Sigmoid colon (tissue), 4 donors: ENCODE results near the gene COX11.

Source experiments
- CTCF ChIP-seq, 4 experiments: fragments of 450-650 bp in 3 of 4; fragments of 200-600 bp in 1 of 4; IDR thresholded peaks; one replicate each; pipeline ENCODE4 v1.5.1; 2016 to 2019; ENCODE audit warnings: antibody characterized with exemption in 4 of 4, mild to moderate bottlenecking in 3 of 4, moderate library complexity in 2 of 4
- EP300 ChIP-seq, 4 donors: sonication (generic); formaldehyde crosslinking; IDR thresholded peaks; one replicate each; pipeline ENCODE4 v1.6.1; 2017; ENCODE audit warnings: antibody characterized with exemption in 4 of 4
- POLR2A ChIP-seq, 2 donors: fragments of 450-650 bp; IDR thresholded peaks; one replicate each; pipeline ENCODE4 v1.6.1; 2016; ENCODE audit warnings: antibody characterized with exemption in 2 of 2, mild to moderate bottlenecking in 2 of 2, moderate library complexity in 2 of 2
- POLR2AphosphoS5 ChIP-seq, 4 donors: sonication (generic); formaldehyde crosslinking; IDR thresholded peaks; one replicate each; pipeline ENCODE4 v1.6.1; 2017; ENCODE audit warnings: antibody characterized with exemption in 4 of 4

- TF ChIP-seq POLR2A (IDR thresholded peaks at IDR 0.05) (no peak), POLR2AphosphoS5 (IDR thresholded peaks at IDR 0.05) (no peak), CTCF (IDR thresholded peaks at IDR 0.05) (no peak), EP300 (IDR thresholded peaks at IDR 0.05) (no peak)
These were observed 1.5 kb upstream of the COX11 start for GRCh38 chr17:54969658-54970572.
